Common myeloid progenitor, CD34-positive (primary cell): ENCODE measurements around the gene BCORL1.

Experiments used
- CTCF ChIA-PET: fragments of 350-600 bp; sonication (Branson Sonifier 250); formaldehyde crosslinking; loops from one replicate; lab custom pipeline; 2021; ENCODE audit warnings: antibody characterized with exemption; lab: Charles Lee
- POLR2A ChIA-PET: fragments of 350-600 bp; sonication (Branson Sonifier 250); formaldehyde crosslinking; loops from one replicate; lab custom pipeline; 2021; ENCODE audit warnings: antibody characterized with exemption; lab: Charles Lee
- DNase-seq, 3 donors: peaks; one replicate each; pipeline versions ENCODE4 v3.0.0 to v3.0.0-alpha.2; 2013
- H3K27ac ChIP-seq, 2 experiments: 1 replicate in 1 of 2; 2 replicates in 1 of 2; pipeline ENCODE4 v1.7.0; 2013; ENCODE audit warnings: inconsistent platforms in 2 of 2, low read length in 2 of 2, mild to moderate bottlenecking in 2 of 2, low read depth in 1 of 2, moderate library complexity in 1 of 2; ENCODE audit not compliant: severe bottlenecking in 2 of 2, insufficient read depth in 1 of 2, poor library complexity in 1 of 2
- H3K27me3 ChIP-seq, 5 experiments: replicated peaks in 2 of 5; 1 replicate in 3 of 5; 2 replicates in 2 of 5; pipeline versions ENCODE4 v1.6.1 to v1.7.0; 2013; ENCODE audit warnings: low read length in 4 of 5, mild to moderate bottlenecking in 2 of 5, moderate library complexity in 2 of 5, inconsistent platforms in 1 of 5; ENCODE audit not compliant: insufficient read depth in 5 of 5, control insufficient read depth in 4 of 5
- H3K36me3 ChIP-seq, 4 experiments: 1 replicate in 2 of 4; 2 replicates in 2 of 4; pipeline versions ENCODE4 v1.6.1 to v1.7.0; 2013; ENCODE audit warnings: low read length in 3 of 4, control low read depth in 1 of 4, mild to moderate bottlenecking in 1 of 4; ENCODE audit not compliant: control insufficient read depth in 4 of 4, insufficient read depth in 4 of 4
- H3K4me1 ChIP-seq, 4 experiments: 1 replicate in 3 of 4; 2 replicates in 1 of 4; pipeline versions ENCODE4 v1.6.1 to v1.7.1; 2013; ENCODE audit warnings: low read length in 3 of 4, mild to moderate bottlenecking in 3 of 4, control low read depth in 1 of 4, inconsistent platforms in 1 of 4, moderate library complexity in 1 of 4; ENCODE audit not compliant: control insufficient read depth in 4 of 4, insufficient read depth in 4 of 4; ENCODE audit errors: control extremely low read depth in 1 of 4
- H3K4me3 ChIP-seq, 7 experiments: 1 replicate in 4 of 7; 2 replicates in 3 of 7; pipeline versions ENCODE4 v1.5.1 to v1.7.0; 2013; ENCODE audit warnings: mild to moderate bottlenecking in 7 of 7, low read length in 6 of 7, moderate library complexity in 6 of 7, inconsistent platforms in 2 of 7, low read depth in 2 of 7, control low read depth in 1 of 7; ENCODE audit not compliant: insufficient read depth in 4 of 7, control insufficient read depth in 1 of 7; ENCODE audit errors: extremely low read depth in 1 of 7
- H3K9me3 ChIP-seq, 5 experiments: 1 replicate in 4 of 5; 2 replicates in 1 of 5; pipeline versions ENCODE4 v1.6.1 to v1.7.1; 2013; ENCODE audit warnings: low read length in 4 of 5, mild to moderate bottlenecking in 2 of 5, inconsistent platforms in 1 of 5, low read depth in 1 of 5, moderate library complexity in 1 of 5; ENCODE audit not compliant: control insufficient read depth in 4 of 5, insufficient read depth in 2 of 5; ENCODE audit errors: control extremely low read depth in 1 of 5
- whole genome bisulfite sequencing: methylation state at CpG from one replicate; pipeline ENCODE4 v1.1.5; 2013; ENCODE audit not compliant: insufficient coverage; 5-methylcytosine and 5-hydroxymethylcytosine counted together

Gene BCORL1

DNA sequence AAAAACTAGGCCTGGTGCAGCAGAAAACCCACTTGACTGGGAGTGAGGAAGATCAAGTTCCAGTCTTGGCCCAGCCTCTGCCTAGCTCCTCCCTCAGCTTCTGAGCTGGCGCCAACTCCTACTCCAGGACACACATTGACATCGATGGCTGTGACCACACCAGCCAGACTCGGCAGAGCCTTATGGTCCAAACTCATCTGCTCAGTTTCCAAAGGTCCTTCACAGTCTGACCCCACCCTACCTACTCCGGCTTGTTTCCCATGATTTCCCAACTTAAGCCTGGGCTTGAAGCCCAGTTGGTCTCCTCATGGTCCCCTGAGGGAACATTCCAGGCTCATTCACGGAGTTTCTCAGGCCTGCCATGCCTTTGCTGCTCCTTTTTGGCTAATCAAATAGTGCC, 117.7 kb downstream of the BCORL1 start:
- CTCF ChIA-PET: interaction anchor here (0.6 to 1.0 kb wide), 3 partner anchors 9 to 40 kb away, joined by 3 read pairs; no protein-coding TSS in a partner anchor
- no peak for DNase-seq
- H3K27ac ChIP-seq: peak overlapping the region in 1 of 2 experiments; percentile 16
- no peaks in the 10 kb centered on the region for H3K9me3 ChIP-seq
- H3K27me3 ChIP-seq: no peaks in the 10 kb centered on the region
- POLR2A ChIA-PET: interaction anchor here (0.8 to 3.5 kb wide), 2 partner anchors 9 to 16 kb away, joined by 4 to 20 read pairs; no protein-coding TSS in a partner anchor
- H3K4me1 ChIP-seq: peaks cover 17 to 53% (median 42%) of the 10 kb centered on the region in 4 experiments
- peaks cover 0 to 7% (median 0%) of the 10 kb centered on the region in 4 experiments for H3K36me3 ChIP-seq
- peak overlapping the region in 1 of 7 experiments; percentile 28 for H3K4me3 ChIP-seq
- 65% methylated on average over 5 of the region's 5 CpGs for WGBS

DNA sequence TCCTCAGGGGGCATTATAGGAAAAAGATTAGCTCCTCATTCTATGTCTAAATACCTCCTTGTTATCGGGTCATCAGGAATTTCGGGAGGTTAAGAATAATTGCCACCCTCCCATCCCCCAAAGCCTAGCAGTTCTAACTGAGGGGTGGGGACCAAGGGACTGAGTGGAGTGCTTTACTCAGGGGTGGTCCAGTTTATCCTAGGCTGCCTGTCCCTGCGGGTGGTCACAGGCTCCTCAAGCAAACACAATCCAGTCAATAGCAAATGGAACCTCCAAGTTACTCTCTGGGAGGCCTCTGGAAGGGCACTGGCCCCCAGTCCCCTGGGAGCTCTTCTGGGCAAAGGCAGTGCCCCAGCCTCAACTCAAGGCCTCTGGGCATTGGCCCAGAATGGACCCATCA, 121.2 kb downstream of the BCORL1 start:
- H3K9me3 ChIP-seq: no peaks in the 10 kb centered on the region
- peaks cover 14 to 53% (median 31%) of the 10 kb centered on the region in 4 experiments for H3K4me1 ChIP-seq
- no peak overlapping the region for H3K4me3 ChIP-seq
- CTCF ChIA-PET: interaction anchor here (0.7 to 1.9 kb wide), 3 partner anchors 16 to 31 kb away, joined by 3 to 6 read pairs (median 4); no protein-coding TSS in a partner anchor
- POLR2A ChIA-PET: no interaction called here
- no peak for DNase-seq
- no peak overlapping the region for H3K27ac ChIP-seq
- peaks cover 0 to 13% (median 1%) of the 10 kb centered on the region in 4 experiments for H3K36me3 ChIP-seq
- H3K27me3 ChIP-seq: no peaks in the 10 kb centered on the region
- WGBS: 90% methylated on average over 2 of the region's 3 CpGs

DNA sequence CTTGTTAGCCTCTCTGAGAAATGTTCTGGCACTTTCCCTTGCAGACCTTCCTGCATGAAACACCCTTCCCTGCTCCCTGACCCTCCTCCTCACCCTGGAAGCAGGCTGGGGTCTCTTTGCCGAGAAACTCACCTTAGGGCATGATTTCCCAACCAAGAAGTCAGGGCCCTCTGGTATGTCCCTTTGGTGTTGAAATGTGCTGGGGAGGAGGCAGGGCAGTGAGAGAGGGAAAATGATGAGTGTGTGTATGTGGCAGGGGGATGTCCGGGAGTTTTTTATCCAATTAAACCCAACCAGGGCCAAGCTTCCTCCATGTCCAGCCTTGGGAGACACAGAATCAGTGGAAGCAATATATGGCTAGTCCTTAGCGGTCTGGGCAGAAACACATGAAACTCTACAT, 122.8 kb downstream of the BCORL1 start:
- Histone ChIP-seq H3K36me3 (peaks cover 0 to 13% (median 1%) of the 10 kb centered on the region in 4 experiments), H3K27me3 (no peaks in the 10 kb centered on the region), H3K9me3 (no peaks in the 10 kb centered on the region), H3K4me3 (no peak overlapping the region), H3K27ac (no peak overlapping the region), H3K4me1 (peaks cover 7 to 42% (median 21%) of the 10 kb centered on the region in 4 experiments)
- ChIA-PET POLR2A (no interaction called here), CTCF (interaction anchor here (0.7 to 1.4 kb wide), 4 partner anchors 14 to 26 kb away, joined by 3 to 4 read pairs (median 4); no protein-coding TSS in a partner anchor)
- no CpG with 5 or more reads among the region's 3 CpGs for WGBS
- DNase-seq: no peak

DNA sequence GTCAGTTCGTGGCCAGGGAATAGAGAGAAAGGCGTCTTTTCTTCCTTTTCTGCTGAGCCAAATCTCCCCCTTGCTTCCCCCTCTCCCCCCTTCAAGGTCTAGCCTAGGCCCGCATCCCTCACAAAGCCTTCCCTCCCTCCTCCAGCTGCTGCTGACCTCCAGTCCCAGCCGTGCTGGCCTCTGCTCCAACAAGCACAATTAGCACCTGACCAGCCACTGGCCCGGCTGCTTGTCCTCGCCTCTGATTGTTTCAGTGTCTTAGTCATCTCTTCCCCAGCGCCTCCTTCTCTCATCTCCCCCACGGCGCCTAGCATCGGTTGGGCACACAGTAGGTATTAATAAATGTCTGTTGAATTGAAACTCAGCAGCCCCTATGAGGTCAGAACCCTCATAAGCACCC, 123.6 kb downstream of the BCORL1 start:
- CTCF ChIA-PET: interaction anchor here (0.7 to 2.5 kb wide), 6 partner anchors 8 to 26 kb away, joined by 3 to 8 read pairs (median 4); no protein-coding TSS in a partner anchor
- POLR2A ChIA-PET: no interaction called here
- Histone ChIP-seq H3K27ac (no peak overlapping the region), H3K27me3 (no peaks in the 10 kb centered on the region), H3K36me3 (peaks cover 0 to 13% (median 1%) of the 10 kb centered on the region in 4 experiments), H3K4me3 (no peak overlapping the region), H3K4me1 (peaks cover 7 to 35% (median 17%) of the 10 kb centered on the region in 4 experiments), H3K9me3 (no peaks in the 10 kb centered on the region)
- 74% methylated on average over 5 of the region's 10 CpGs for WGBS
- no peak for DNase-seq
